Measurements from ENCODE around the gene VPS35. TPM values are rescaled to one million over a fixed set of nuclear protein-coding genes. Genes with fewer than 3 reads are reported as not detected.

Gene VPS35
- polyA plus RNA-seq, 2 donors = 17.4 to 35.3 TPM

- 84 to 93% methylated on average over 7 of the region's 7 CpGs for WGBS, 2 donors
- Histone ChIP-seq H3K4me1 (ENCODE audit: control insufficient read depth in 2 of 2, insufficient read depth in 2 of 2, low read length in 1 of 2) (peaks cover 0 to 2% of the 10 kb centered on the region in 2 donors), H3K27me3 (ENCODE audit: control insufficient read depth in 1 of 2, insufficient read depth in 2 of 2, low read length in 2 of 2) (no peaks in the 10 kb centered on the region), H3K27ac (ENCODE audit: low read depth in 2 of 2, low read length in 1 of 2) (no peak overlapping the region), H3K36me3 (ENCODE audit: control insufficient read depth in 2 of 2, insufficient read depth in 2 of 2, low read length in 1 of 2) (no peaks in the 10 kb centered on the region), H3K9me3 (ENCODE audit: control insufficient read depth in 2 of 2, insufficient read depth in 1 of 2, low read depth in 1 of 2, low read length in 1 of 2) (no peaks in the 10 kb centered on the region), H3K4me3 (ENCODE audit: low read depth in 1 of 2, low read length in 2 of 2) (no peak overlapping the region)
These were observed 40.5 kb upstream of the VPS35 start for GRCh38 chr16:46729326-46729995.

- Histone ChIP-seq H3K4me3 (ENCODE audit: low read depth in 1 of 2, low read length in 2 of 2) (no peak overlapping the region), H3K9me3 (ENCODE audit: control insufficient read depth in 2 of 2, insufficient read depth in 1 of 2, low read depth in 1 of 2, low read length in 1 of 2) (no peaks in the 10 kb centered on the region), H3K4me1 (ENCODE audit: control insufficient read depth in 2 of 2, insufficient read depth in 2 of 2, low read length in 1 of 2) (peaks cover 0 to 2% of the 10 kb centered on the region in 2 donors), H3K36me3 (ENCODE audit: control insufficient read depth in 2 of 2, insufficient read depth in 2 of 2, low read length in 1 of 2) (no peaks in the 10 kb centered on the region), H3K27ac (ENCODE audit: low read depth in 2 of 2, low read length in 1 of 2) (no peak overlapping the region), H3K27me3 (ENCODE audit: control insufficient read depth in 1 of 2, insufficient read depth in 2 of 2, low read length in 2 of 2) (no peaks in the 10 kb centered on the region)
- 84 to 85% methylated on average over 14 of the region's 14 CpGs for WGBS, 2 donors
These were observed 39.8 kb upstream of the VPS35 start for GRCh38 chr16:46728806-46729205.

GRCh38 chr16:46727630-46728029 is 38.7 kb upstream of the VPS35 start:
- Histone ChIP-seq H3K9me3 (ENCODE audit: control insufficient read depth in 2 of 2, insufficient read depth in 1 of 2, low read depth in 1 of 2, low read length in 1 of 2) (no peaks in the 10 kb centered on the region), H3K4me1 (ENCODE audit: control insufficient read depth in 2 of 2, insufficient read depth in 2 of 2, low read length in 1 of 2) (peaks cover 0 to 2% of the 10 kb centered on the region in 2 donors), H3K36me3 (ENCODE audit: control insufficient read depth in 2 of 2, insufficient read depth in 2 of 2, low read length in 1 of 2) (no peaks in the 10 kb centered on the region), H3K27me3 (ENCODE audit: control insufficient read depth in 1 of 2, insufficient read depth in 2 of 2, low read length in 2 of 2) (no peaks in the 10 kb centered on the region), H3K4me3 (ENCODE audit: low read depth in 1 of 2, low read length in 2 of 2) (no peak overlapping the region), H3K27ac (ENCODE audit: low read depth in 2 of 2, low read length in 1 of 2) (no peak overlapping the region)
- 89 to 93% methylated on average over 9 of the region's 9 CpGs for whole genome bisulfite sequencing, 2 donors

GRCh38 chr16:46727184-46727583 is 38.2 kb upstream of the VPS35 start:
- no peak overlapping the region for H3K27ac ChIP-seq (ENCODE audit: low read depth in 2 of 2, low read length in 1 of 2)
- H3K4me1 ChIP-seq (ENCODE audit: control insufficient read depth in 2 of 2, insufficient read depth in 2 of 2, low read length in 1 of 2) = peaks cover 0 to 2% of the 10 kb centered on the region in 2 donors
- H3K9me3 ChIP-seq (ENCODE audit: control insufficient read depth in 2 of 2, insufficient read depth in 1 of 2, low read depth in 1 of 2, low read length in 1 of 2) = no peaks in the 10 kb centered on the region
- no peaks in the 10 kb centered on the region for H3K27me3 ChIP-seq (ENCODE audit: control insufficient read depth in 1 of 2, insufficient read depth in 2 of 2, low read length in 2 of 2)
- 90 to 94% methylated on average over 7 of the region's 7 CpGs for WGBS, 2 donors
- H3K4me3 ChIP-seq (ENCODE audit: low read depth in 1 of 2, low read length in 2 of 2) = no peak overlapping the region
- H3K36me3 ChIP-seq (ENCODE audit: control insufficient read depth in 2 of 2, insufficient read depth in 2 of 2, low read length in 1 of 2) = no peaks in the 10 kb centered on the region

GRCh38 chr16:46721885-46722284 is 32.9 kb upstream of the VPS35 start:
- 85 to 87% methylated on average over 4 of the region's 4 CpGs for WGBS, 2 donors
- Histone ChIP-seq H3K36me3 (ENCODE audit: control insufficient read depth in 2 of 2, insufficient read depth in 2 of 2, low read length in 1 of 2) (no peaks in the 10 kb centered on the region), H3K4me3 (ENCODE audit: low read depth in 1 of 2, low read length in 2 of 2) (no peak overlapping the region), H3K27me3 (ENCODE audit: control insufficient read depth in 1 of 2, insufficient read depth in 2 of 2, low read length in 2 of 2) (no peaks in the 10 kb centered on the region), H3K4me1 (ENCODE audit: control insufficient read depth in 2 of 2, insufficient read depth in 2 of 2, low read length in 1 of 2) (no peaks in the 10 kb centered on the region), H3K27ac (ENCODE audit: low read depth in 2 of 2, low read length in 1 of 2) (no peak overlapping the region), H3K9me3 (ENCODE audit: control insufficient read depth in 2 of 2, insufficient read depth in 1 of 2, low read depth in 1 of 2, low read length in 1 of 2) (no peaks in the 10 kb centered on the region)

GRCh38 chr16:46720619-46721018 is 31.6 kb upstream of the VPS35 start:
- Histone ChIP-seq H3K9me3 (ENCODE audit: control insufficient read depth in 2 of 2, insufficient read depth in 1 of 2, low read depth in 1 of 2, low read length in 1 of 2) (no peaks in the 10 kb centered on the region), H3K27ac (ENCODE audit: low read depth in 2 of 2, low read length in 1 of 2) (no peak overlapping the region), H3K4me1 (ENCODE audit: control insufficient read depth in 2 of 2, insufficient read depth in 2 of 2, low read length in 1 of 2) (no peaks in the 10 kb centered on the region), H3K4me3 (ENCODE audit: low read depth in 1 of 2, low read length in 2 of 2) (no peak overlapping the region), H3K36me3 (ENCODE audit: control insufficient read depth in 2 of 2, insufficient read depth in 2 of 2, low read length in 1 of 2) (no peaks in the 10 kb centered on the region), H3K27me3 (ENCODE audit: control insufficient read depth in 1 of 2, insufficient read depth in 2 of 2, low read length in 2 of 2) (no peaks in the 10 kb centered on the region)
- 78 to 94% methylated on average over 2 of the region's 2 CpGs for WGBS, 2 donors

- Histone ChIP-seq H3K27me3 (ENCODE audit: control insufficient read depth in 1 of 2, insufficient read depth in 2 of 2, low read length in 2 of 2) (no peaks in the 10 kb centered on the region), H3K9me3 (ENCODE audit: control insufficient read depth in 2 of 2, insufficient read depth in 1 of 2, low read depth in 1 of 2, low read length in 1 of 2) (no peaks in the 10 kb centered on the region), H3K36me3 (ENCODE audit: control insufficient read depth in 2 of 2, insufficient read depth in 2 of 2, low read length in 1 of 2) (no peaks in the 10 kb centered on the region), H3K4me3 (ENCODE audit: low read depth in 1 of 2, low read length in 2 of 2) (no peak overlapping the region), H3K27ac (ENCODE audit: low read depth in 2 of 2, low read length in 1 of 2) (no peak overlapping the region), H3K4me1 (ENCODE audit: control insufficient read depth in 2 of 2, insufficient read depth in 2 of 2, low read length in 1 of 2) (no peaks in the 10 kb centered on the region)
- 94 to 95% methylated on average over 6 of the region's 6 CpGs for WGBS, 2 donors
These were observed 30.6 kb upstream of the VPS35 start for GRCh38 chr16:46719528-46719927.

GRCh38 chr16:46718214-46718613 is 29.2 kb upstream of the VPS35 start:
- Histone ChIP-seq H3K36me3 (ENCODE audit: control insufficient read depth in 2 of 2, insufficient read depth in 2 of 2, low read length in 1 of 2) (no peaks in the 10 kb centered on the region), H3K9me3 (ENCODE audit: control insufficient read depth in 2 of 2, insufficient read depth in 1 of 2, low read depth in 1 of 2, low read length in 1 of 2) (no peaks in the 10 kb centered on the region), H3K27ac (ENCODE audit: low read depth in 2 of 2, low read length in 1 of 2) (no peak overlapping the region), H3K4me3 (ENCODE audit: low read depth in 1 of 2, low read length in 2 of 2) (no peak overlapping the region), H3K27me3 (ENCODE audit: control insufficient read depth in 1 of 2, insufficient read depth in 2 of 2, low read length in 2 of 2) (no peaks in the 10 kb centered on the region), H3K4me1 (ENCODE audit: control insufficient read depth in 2 of 2, insufficient read depth in 2 of 2, low read length in 1 of 2) (no peaks in the 10 kb centered on the region)
- WGBS, 2 donors = 86 to 89% methylated on average over 8 of the region's 8 CpGs

GRCh38 chr16:46717692-46718091 is 28.7 kb upstream of the VPS35 start:
- no peak overlapping the region for H3K4me3 ChIP-seq (ENCODE audit: low read depth in 1 of 2, low read length in 2 of 2)
- no peaks in the 10 kb centered on the region for H3K27me3 ChIP-seq (ENCODE audit: control insufficient read depth in 1 of 2, insufficient read depth in 2 of 2, low read length in 2 of 2)
- no peaks in the 10 kb centered on the region for H3K4me1 ChIP-seq (ENCODE audit: control insufficient read depth in 2 of 2, insufficient read depth in 2 of 2, low read length in 1 of 2)
- no peak overlapping the region for H3K27ac ChIP-seq (ENCODE audit: low read depth in 2 of 2, low read length in 1 of 2)
- WGBS, 2 donors = 57 to 64% methylated on average over 2 of the region's 2 CpGs
- no peaks in the 10 kb centered on the region for H3K36me3 ChIP-seq (ENCODE audit: control insufficient read depth in 2 of 2, insufficient read depth in 2 of 2, low read length in 1 of 2)
- no peaks in the 10 kb centered on the region for H3K9me3 ChIP-seq (ENCODE audit: control insufficient read depth in 2 of 2, insufficient read depth in 1 of 2, low read depth in 1 of 2, low read length in 1 of 2)

GRCh38 chr16:46715769-46716305 is 26.9 kb upstream of the VPS35 start:
- H3K4me1 ChIP-seq (ENCODE audit: control insufficient read depth in 2 of 2, insufficient read depth in 2 of 2, low read length in 1 of 2) = no peaks in the 10 kb centered on the region
- H3K36me3 ChIP-seq (ENCODE audit: control insufficient read depth in 2 of 2, insufficient read depth in 2 of 2, low read length in 1 of 2) = no peaks in the 10 kb centered on the region
- no peaks in the 10 kb centered on the region for H3K27me3 ChIP-seq (ENCODE audit: control insufficient read depth in 1 of 2, insufficient read depth in 2 of 2, low read length in 2 of 2)
- H3K27ac ChIP-seq (ENCODE audit: low read depth in 2 of 2, low read length in 1 of 2) = no peak overlapping the region
- H3K9me3 ChIP-seq (ENCODE audit: control insufficient read depth in 2 of 2, insufficient read depth in 1 of 2, low read depth in 1 of 2, low read length in 1 of 2) = no peaks in the 10 kb centered on the region
- WGBS, 2 donors = 67 to 69% methylated on average over 6 of the region's 6 CpGs
- H3K4me3 ChIP-seq (ENCODE audit: low read depth in 1 of 2, low read length in 2 of 2) = no peak overlapping the region

Measured in esophagus (tissue), 2 donors.